Measurements from ENCODE around the gene CHRDL1.

Gene CHRDL1

GRCh38 chrX:110671068-110671803 is 124.4 kb downstream of the CHRDL1 start (continued):
- no peak for TF ChIP-seq PATZ1 (CRISPR knock-in tag; IDR thresholded peaks at IDR 0.05; ENCODE audit: borderline replicate concordance)

GRCh38 chrX:110669572-110669971 is 126.0 kb downstream of the CHRDL1 start:
- no peak for ATAC-seq
- no peak for TF ChIP-seq ISL1 (CRISPR knock-in tag; IDR thresholded peaks at IDR 0.05)
- TF ChIP-seq ZNF565 (CRISPR knock-in tag; conservative IDR thresholded peaks at IDR 0.05; ENCODE audit: low read depth) = no peak
- no peak for TF ChIP-seq POU6F1 (CRISPR knock-in tag; IDR thresholded peaks at IDR 0.05; ENCODE audit: borderline replicate concordance, low read depth)
- TF ChIP-seq BACH2 (CRISPR knock-in tag; IDR thresholded peaks at IDR 0.05; ENCODE audit: borderline replicate concordance) = no peak
- TF ChIP-seq ZNF8 (CRISPR knock-in tag; IDR thresholded peaks at IDR 0.05) = no peak
- TF ChIP-seq GLIS3 (CRISPR knock-in tag; IDR thresholded peaks at IDR 0.05) = no peak
- no peak for TF ChIP-seq PPARA (CRISPR knock-in tag; IDR thresholded peaks at IDR 0.05; ENCODE audit: borderline replicate concordance)
- TF ChIP-seq ARNTL (CRISPR knock-in tag; IDR thresholded peaks at IDR 0.05; ENCODE audit: borderline replicate concordance, low read depth) = no peak
- TF ChIP-seq TCF4 (CRISPR knock-in tag; IDR thresholded peaks at IDR 0.05; ENCODE audit: borderline replicate concordance) = no peak
- TF ChIP-seq TSHZ2 (CRISPR knock-in tag; IDR thresholded peaks at IDR 0.05) = no peak
- TF ChIP-seq CSDC2 (CRISPR knock-in tag; IDR thresholded peaks at IDR 0.05) = no peak
- TF ChIP-seq SNAI2 (CRISPR knock-in tag; IDR thresholded peaks at IDR 0.05) = no peak
- TF ChIP-seq RARB (CRISPR knock-in tag; IDR thresholded peaks at IDR 0.05) = no peak
- TF ChIP-seq TOX (CRISPR knock-in tag; IDR thresholded peaks at IDR 0.05; ENCODE audit: borderline replicate concordance) = no peak
- TF ChIP-seq ZC3H10 (CRISPR knock-in tag; IDR thresholded peaks at IDR 0.05) = no peak

- ATAC-seq = no peak
- no peak for TF ChIP-seq CREB5 (CRISPR knock-in tag; IDR thresholded peaks at IDR 0.05; ENCODE audit: low read depth)
- no peak for TF ChIP-seq ZFP3 (CRISPR knock-in tag; IDR thresholded peaks at IDR 0.05)
- no peak for TF ChIP-seq ARNTL (CRISPR knock-in tag; IDR thresholded peaks at IDR 0.05; ENCODE audit: borderline replicate concordance, low read depth)
- no peak for TF ChIP-seq ZNF8 (CRISPR knock-in tag; IDR thresholded peaks at IDR 0.05)
- TF ChIP-seq PATZ1 (CRISPR knock-in tag; IDR thresholded peaks at IDR 0.05; ENCODE audit: borderline replicate concordance) = no peak
- TF ChIP-seq ESRRG (CRISPR knock-in tag; IDR thresholded peaks at IDR 0.05) = no peak
- no peak for TF ChIP-seq ISL1 (CRISPR knock-in tag; IDR thresholded peaks at IDR 0.05)
- TF ChIP-seq ZC3H10 (CRISPR knock-in tag; IDR thresholded peaks at IDR 0.05) = no peak
- TF ChIP-seq TOX (CRISPR knock-in tag; IDR thresholded peaks at IDR 0.05; ENCODE audit: borderline replicate concordance) = no peak
- TF ChIP-seq POU6F1 (CRISPR knock-in tag; IDR thresholded peaks at IDR 0.05; ENCODE audit: borderline replicate concordance, low read depth) = no peak
- no peak for TF ChIP-seq GLIS3 (CRISPR knock-in tag; IDR thresholded peaks at IDR 0.05)
- no peak for TF ChIP-seq ZNF565 (CRISPR knock-in tag; conservative IDR thresholded peaks at IDR 0.05; ENCODE audit: low read depth)
- no peak for TF ChIP-seq TCF4 (CRISPR knock-in tag; IDR thresholded peaks at IDR 0.05; ENCODE audit: borderline replicate concordance)
- no peak for TF ChIP-seq CSDC2 (CRISPR knock-in tag; IDR thresholded peaks at IDR 0.05)
- no peak for TF ChIP-seq ZFP30 (CRISPR knock-in tag; IDR thresholded peaks at IDR 0.05)
- no peak for TF ChIP-seq SNAI2 (CRISPR knock-in tag; IDR thresholded peaks at IDR 0.05)
- TF ChIP-seq OSR1 (CRISPR knock-in tag; IDR thresholded peaks at IDR 0.05) = no peak
- no peak for TF ChIP-seq ZNF70 (CRISPR knock-in tag; IDR thresholded peaks at IDR 0.05)
Measured at GRCh38 chrX:110667706-110668105, 127.9 kb downstream of the CHRDL1 start.
